GM19240 (cell line): Measurements from ENCODE around the gene SPRED1.
"Not testable (repeated sequence)": the region's sequence is repeated elsewhere in the genome, so short reads cannot be mapped to it uniquely, and the experiment has no call there.

ENCODE experiments used
- DNase-seq: peaks from one replicate; pipeline ENCODE4 v3.0.0; 2011; ENCODE audit warnings: low spot score; ENCODE audit not compliant: insufficient read length

Gene SPRED1

DNA sequence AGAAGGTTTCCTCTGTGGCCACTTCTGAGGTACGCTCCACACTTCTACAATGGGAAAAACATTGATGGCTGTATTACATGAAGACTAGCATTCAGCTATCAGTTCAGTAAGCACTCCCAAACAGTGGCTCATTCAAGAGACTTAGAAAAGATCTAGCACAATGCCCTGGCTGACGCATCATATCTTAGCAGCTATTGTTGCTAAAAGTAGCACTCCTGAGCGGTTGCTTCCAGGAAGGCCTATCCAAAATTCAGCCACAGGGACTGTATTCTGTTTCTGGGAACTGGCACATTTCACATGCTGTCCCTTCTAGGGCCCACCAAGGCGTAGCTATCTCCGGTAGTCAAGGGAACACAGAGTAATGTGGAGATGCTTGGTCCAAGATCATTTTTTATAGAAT lies 21.2 kb upstream of the SPRED1 start:
- no peak for DNase-seq

DNA sequence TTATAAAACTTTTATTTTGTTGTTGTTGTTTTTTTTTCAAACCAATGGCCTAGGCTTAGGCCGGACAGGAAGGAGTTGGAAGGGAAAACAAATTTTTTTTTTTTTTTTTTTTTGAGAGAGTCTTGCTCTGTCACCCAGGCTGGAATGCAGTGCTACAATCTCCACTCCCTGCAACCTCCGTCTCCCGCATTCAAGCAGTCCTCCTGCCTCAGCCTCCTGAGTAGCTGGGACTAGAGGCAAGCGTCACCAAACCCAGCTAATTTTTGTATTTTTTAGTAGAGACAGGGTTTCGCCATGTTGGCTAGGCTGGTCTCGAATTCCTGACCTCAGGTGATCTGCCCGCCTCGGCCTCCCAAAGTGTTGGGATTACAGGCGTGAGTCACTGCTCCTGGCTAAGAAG lies 15.6 kb upstream of the SPRED1 start:
- not testable (repeated sequence) for DNase-seq

DNA sequence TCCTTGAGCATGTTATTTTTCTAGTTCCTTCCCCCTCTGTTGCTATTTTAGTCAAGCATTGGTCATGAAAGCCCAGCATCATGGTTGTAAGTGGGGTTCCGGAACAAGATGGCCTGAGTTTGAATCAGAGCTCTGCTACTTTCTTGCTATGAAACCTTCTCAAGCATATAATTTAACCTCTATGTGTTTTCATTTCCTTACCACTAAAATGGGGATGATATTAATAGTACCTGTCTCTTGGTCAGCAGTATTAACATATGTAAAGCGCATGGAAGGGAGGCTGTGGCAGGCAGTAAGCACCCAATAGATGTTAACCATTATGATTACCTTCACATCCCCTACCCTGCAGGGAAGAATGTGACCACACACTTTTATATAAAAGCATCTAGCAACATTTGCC lies 14.3 kb upstream of the SPRED1 start:
- DNase-seq, result no peak

DNA sequence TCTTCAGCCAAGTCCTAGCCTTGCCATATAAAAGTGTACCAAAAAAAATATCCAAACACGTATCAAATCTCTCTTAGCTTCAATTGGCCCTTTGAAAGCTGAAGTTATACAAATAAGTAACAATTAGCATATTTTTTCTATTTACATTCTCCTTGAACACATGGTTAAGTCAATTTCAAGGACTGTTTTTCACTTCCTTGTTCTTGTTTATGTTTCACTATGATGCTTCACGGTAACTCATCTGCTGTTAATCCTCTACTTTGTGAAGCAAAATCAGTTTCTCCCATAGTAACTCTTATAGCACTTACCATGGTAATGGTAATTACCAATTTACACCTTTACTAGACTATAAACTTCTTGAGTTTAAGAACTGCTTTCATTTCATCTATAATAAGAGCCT lies 10.6 kb upstream of the SPRED1 start:
- DNase-seq, result no peak

DNA sequence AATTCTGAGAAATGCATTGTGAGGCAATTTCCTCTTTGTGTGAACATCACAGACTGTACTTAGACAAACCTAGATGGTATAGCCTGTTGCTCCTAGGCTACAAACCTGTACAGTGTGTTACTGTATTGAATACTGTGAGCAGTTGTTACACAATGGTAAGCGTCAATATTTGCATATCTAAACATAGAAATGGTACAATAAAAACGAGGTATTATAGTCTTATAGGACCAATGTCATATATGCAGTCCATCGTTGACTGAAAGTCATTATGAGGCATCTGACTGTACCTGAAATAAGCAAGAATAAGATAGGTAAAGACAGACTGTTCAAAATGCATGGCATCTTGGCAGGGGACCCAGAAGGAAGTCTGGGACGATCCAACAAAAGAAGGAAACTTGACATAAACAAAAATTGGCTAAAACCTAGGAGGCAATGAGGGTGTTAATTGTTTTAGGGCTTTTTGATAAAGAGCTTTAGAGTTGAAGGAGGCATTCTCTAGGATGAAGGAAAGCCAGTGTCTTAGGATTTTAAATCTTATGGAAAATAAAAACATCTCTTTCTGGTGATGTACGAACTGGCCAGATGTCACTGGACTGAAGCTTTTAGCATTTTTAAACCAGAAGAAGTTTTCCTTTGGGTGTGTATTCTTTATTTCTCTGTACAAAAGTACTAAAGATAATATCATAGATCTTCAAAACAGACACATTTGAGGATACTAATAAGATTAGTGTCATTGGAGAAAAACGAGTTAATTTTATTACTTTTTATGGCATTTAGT lies 9.2 kb upstream of the SPRED1 start:
- DNase-seq, result no peak

DNA sequence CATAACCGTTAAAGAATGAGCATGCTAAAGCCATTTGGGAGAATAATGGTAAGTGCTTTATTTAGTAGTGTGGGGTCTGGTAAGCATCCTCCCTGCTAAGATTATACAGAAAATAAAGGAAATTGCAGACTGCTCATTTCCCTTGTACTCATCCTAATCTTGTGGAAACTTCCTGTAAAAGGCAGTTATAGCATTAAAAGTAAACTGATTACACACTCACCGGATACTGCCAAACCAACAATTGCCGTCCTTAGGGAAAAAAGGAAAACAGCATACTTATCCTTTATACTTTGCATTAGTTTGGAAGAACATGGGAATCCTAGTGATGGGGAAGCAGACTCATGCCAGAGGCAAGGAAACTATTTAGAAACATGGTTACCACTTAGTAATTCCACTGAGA lies 5.3 kb upstream of the SPRED1 start:
- no peak for DNase-seq

DNA sequence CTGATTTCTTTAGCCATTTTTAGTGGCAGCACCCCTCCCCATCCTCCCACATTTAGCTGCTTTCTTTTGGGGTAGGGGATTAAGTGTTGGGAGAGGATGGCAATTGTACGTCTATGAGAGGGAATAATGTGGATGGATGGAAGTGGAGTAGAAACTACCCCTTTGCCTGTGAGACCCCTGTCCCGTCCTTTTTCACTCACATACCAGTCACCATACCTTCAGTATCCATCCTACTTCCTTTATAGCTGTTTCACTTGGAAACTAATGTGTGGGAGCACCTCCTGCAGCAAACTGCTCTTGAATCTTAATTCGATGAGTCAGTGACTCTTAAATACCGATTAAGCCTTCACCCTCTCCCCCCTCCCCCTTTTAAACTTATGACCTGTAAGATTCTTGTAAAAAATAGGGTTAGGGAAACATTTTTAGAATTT lies 730 bp downstream of the SPRED1 start:
- no peak for DNase-seq

DNA sequence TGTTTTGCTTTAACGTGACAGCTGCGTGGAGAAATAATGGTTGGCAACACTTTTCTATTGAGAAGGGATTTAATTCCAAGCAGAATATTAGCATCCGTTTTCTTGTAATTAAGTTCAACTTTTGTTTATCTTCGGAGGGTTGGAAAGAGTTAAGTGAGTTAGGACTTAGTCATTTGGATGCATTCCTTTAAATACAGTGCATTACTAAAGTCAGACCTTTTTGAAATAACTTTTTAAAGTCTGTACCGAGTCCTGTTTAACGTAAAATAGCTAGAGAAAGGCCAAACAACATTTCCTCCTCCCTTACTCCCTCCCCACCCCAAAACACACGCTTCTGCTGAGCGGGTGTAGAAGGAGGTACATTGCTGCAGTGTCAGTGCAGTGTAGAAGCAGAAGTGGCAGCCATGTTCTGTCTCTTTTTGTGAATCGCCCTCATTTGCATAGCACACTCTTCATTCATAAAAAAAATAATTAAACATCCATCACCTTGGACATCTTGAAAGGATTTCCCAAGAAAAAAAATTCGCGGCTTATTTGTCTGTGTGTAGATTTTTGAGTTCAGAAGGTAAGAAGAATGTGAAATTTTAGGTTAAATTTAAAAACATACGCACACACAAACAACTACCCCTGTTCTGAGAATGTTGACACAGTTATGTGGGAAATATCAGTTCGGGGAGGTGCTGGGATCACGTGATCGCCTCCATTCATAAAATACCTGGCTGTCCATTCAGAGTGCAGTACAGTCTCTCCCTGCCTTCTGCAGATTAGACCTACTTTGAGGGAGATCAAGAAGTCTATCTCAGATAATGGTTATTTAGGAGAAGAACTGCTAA lies 1.6 kb downstream of the SPRED1 start:
- no peak for DNase-seq

DNA sequence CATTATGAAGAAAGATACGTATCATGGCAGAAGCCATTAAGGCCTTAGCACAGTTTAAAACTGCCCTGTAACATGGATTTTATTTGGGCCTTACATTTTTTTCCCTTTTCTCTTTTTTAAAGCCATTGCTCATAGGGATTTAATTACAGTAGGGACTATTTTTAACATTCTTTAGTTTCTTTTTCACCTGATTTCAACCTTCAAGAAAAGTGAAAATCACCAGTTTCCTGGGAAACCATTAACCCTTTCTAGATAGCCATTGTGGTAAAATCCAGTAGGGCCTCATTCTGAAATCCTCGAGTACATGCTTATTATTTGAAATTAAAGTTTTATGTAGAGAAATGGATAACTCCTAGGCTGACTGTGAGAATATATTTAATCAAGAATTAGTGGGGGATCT lies 3.1 kb downstream of the SPRED1 start:
- DNase-seq, result no peak

DNA sequence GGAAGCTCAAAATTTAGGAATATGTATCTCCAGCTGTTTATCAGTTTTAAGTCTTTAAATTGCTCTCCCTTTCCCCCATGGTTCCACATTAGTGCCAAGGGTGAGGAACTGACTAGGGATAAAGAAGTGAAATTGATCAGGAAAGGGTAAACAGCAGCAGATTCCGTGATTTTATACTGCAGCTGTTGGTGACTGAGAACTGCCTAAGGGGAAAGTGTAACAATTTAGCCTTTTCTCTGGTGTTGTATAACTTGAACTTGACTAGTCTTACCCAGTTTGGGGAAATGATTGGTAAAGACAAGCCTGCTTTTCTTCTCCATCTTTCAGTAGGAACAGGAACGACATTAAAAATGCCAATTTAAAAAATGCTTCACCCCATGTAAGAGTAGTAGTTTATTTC lies 5.0 kb downstream of the SPRED1 start:
- no peak for DNase-seq

DNA sequence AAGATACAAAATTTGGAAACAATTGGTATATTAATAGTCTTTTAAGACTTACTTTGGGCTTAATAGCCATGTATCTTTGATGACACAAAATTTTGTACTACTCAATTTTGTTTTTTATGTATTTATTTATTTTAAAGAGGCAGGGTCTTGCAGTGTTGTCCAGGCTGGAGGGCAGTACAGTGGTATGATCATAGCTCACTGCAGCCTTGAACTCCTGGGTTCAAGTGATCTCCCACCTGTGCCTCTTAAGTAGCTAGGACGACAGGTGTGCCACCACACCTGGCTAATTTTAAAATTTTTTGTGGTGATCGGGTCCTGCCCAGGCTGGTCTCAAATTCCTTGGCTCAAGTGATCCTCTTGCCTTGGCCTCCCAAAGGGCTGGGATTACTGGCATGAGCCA lies 6.5 kb downstream of the SPRED1 start:
- no peak for DNase-seq

DNA sequence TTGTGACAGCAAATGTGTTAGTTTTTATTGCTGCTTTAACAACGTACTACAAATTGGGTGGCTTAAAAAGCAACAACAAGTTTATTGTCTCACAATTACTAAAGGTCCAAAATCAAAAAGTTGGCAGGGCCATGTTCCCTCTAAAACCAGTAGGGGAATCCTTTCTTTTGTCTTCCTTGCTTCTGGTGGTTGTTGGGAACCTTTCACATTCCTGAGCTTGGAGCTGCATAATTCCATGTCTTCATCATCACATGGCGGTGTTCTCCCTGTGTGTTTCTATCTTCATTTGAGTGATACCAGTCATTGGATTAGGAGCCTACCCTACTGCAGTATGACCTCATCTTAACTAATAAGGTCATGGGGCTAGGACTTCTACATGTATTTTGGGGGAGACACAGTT lies 7.4 kb downstream of the SPRED1 start:
- DNase-seq, result no peak

DNA sequence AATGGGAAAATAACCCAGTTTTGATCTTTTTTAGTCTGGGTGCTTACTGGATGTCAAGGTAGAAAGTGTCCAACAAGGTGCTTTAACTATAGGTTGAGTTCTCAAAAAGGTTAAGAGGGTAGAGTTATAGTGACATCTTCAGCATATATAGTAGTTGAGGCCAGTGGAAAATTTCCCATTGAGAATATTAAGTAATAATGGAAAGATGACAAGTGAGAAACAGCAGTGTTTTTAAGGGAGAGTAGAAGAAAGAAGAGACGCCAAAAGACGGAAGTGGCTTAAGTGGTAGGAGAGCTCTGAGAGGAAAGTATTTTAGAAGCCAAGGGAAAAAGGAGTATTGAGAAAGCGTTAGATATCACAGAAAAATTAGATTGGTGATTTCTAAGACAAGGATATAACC lies 10.6 kb downstream of the SPRED1 start:
- no peak for DNase-seq

DNA sequence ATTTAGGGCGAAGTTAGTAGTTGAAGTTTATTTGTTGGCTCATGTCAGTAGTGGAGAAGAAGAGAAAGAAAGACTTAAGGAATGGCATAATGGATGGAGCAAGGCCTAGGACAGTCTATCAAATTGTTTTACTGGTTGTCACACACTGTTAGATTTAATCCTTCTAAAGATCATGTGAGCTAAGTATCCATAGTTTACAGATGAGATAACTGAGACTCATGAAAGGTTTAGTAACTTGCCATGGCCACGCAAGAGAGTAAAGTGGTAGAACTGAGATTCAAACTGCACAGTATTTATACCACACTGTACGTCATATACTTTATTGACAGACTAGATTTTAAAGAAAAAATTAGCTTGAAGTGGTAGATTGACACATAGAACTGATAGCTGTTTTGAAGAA lies 11.4 kb downstream of the SPRED1 start:
- no peak for DNase-seq

DNA sequence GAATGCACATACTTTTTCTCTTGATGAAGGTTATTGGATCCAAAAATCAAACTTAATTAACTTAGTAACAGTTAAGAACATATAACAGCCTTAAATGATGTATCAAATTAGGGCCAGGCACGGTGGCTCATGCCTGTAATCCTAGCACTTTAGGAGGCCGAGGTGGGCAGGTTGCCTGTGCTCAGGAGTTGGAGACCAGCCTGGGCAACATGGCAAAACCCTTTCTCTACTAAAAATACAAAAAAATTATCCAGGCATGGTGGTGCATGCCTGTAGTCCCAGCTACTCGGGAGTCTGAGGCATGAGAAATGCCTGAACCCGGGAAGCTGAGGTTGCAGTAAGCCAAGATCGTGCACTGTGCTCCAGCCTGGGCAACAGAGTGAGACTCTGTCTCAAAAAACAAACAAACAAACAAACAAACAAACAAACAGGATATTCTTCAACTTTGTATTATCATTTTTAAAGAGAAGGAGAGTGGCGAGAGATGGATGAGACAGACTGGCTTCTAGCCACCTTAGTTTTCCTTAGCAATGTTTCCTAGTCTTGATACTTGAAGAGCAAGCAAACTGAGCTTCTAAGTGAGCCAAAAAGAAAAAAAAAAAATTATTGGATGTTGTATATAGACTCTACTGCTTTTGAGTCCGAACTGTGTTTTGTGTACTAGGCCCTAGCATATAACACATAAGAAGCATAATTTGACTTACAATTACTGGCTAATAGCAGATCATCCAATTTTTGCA lies 13.8 kb downstream of the SPRED1 start:
- no peak for DNase-seq

DNA sequence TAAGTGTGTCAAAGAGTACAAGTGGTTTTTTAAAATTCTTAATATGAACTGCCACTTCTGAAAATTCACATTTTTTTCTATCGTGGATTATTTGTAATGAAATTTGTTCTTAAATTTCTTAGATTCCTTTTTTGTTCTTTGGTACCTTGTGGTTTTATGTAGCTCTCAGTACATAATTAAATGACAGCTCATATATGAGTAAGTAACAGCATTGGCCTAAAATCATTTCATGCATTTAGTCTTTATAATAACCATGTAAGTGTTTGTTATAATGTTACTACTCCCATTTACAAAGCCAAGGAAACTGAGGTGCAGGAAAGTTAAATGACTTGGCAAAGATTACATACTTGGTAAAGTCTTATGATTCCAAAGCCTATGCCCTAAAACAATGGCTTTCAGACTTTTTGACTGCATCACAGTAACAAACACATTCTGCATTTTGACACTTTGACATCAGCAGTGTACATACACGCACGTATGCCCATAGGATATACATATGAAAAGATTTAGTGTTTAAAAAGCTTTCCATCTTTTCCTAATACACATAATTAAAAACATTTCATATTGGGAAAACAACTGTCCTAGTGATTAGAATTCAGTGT lies 14.9 kb downstream of the SPRED1 start:
- DNase-seq, result no peak

DNA sequence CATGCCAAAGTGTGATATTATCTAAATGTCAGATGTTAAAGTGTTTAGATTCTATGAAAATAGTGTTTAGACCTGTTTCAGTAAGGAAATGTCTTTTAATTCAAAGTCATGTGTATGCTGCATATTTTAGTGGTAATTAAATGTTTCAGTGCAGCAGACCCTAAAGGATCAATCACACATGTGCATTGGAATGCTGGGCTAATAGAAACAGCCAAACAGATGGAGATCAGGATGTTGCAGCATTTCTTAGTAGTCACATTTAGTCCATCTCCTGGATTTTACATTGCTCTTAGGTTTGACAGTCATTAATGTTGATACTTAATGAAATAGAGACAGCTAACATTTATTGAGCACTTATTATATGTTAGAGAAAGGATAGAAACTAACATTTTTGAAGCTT lies 18.5 kb downstream of the SPRED1 start:
- no peak for DNase-seq

DNA sequence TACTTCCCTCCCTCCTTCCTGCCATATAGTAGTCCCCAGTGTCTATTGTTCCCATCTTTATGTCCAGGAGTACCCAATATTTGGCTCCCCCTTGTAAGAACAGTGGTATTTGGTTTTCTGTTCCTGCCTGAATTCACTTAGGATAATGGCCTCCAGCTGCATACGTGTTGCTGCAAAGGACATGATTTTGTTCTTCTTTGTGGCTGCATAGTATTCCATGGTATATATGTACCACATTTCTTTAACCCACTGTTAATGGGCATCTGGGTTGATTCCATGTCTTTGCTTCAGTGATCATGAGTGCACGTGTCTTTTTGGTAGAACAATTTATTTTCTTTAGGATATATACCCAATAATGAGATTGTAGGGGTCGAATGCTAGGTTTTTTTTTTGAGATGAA lies 19.3 kb downstream of the SPRED1 start:
- DNase-seq, result no peak

DNA sequence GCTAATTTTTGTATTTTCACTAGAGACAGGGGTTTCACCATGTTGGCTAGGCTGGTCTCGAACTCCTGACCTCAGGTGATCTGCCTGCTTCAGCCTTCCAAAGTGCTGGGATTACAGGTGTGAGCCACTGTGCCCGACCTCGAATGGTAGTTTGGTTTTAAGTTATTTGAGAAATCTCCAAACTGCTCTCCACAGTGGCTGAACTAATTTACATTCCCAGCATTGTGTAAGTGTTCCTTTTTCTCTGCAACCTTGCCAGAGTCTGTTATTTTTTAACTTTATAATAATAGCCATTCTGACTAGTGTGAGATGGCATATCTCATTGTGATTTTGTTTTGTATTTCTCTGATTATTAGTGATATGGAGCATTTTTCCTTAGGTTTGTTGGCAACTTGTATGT lies 19.8 kb downstream of the SPRED1 start:
- not testable (repeated sequence) for DNase-seq

DNA sequence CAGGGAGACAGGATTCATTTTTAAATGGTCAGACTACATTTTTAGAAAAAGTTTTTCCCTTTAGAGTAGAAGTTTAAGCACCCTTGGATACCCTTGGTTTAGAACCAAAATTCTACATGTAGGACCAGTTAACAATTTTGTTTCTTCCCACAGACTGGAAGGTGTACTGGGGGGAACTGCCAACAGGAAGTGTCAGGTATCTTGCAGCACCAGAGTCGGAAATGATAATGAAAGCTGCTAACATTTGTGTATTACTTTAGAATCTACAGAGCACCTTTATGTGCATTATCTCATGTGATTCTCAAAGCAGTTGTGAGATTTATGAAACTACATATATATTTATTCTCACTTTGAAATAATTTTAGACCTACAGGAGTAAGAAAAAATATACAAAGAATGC lies 21.5 kb downstream of the SPRED1 start:
- DNase-seq, result no peak

DNA sequence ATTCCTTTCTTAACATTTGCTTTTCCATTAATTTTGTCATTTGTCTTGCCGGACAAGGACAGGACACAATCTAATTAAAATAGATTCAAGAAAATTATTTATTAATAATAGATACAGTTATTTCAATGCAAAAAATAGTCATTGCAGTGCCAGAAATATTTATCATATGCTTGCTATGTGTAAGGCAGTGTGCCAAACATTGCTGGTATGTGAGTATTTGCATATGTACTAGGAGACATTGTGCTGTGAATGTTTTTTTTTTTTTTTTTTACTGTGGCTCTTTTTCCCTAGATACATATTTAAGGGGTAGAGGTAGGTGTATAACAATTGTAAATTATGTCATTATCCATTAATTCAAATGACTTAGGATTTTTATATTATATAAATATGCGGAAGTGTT lies 23.3 kb downstream of the SPRED1 start:
- no peak for DNase-seq

DNA sequence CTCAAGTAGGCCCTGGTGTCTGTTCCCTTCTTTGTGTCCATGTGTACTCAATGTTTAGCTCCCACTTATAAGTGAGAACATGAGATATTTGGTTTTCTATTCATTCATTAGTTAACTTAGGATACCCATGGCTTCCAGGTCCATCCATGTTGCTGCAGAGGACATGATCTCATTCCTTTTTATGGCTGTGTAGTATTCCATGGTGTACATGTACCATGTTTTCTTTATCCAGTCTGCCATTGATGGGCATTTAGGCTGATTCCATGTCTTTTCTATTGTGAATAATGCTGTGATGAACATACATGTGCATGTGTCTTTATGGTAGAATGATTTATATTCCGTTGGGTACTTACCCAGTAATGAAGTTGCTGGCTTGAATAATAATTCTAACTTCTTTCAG lies 24.6 kb downstream of the SPRED1 start:
- not testable (repeated sequence) for DNase-seq
